Kidney epithelial cell (primary cell): ENCODE results near the gene F8A2. TPM values are rescaled to one million over a fixed set of nuclear protein-coding genes. Genes with fewer than 3 reads are reported as not detected.
"Not testable (repeated sequence)": the region's sequence is repeated elsewhere in the genome, so short reads cannot be mapped to it uniquely, and the experiment has no call there.

ENCODE experiments used
- DNase-seq: peaks from one replicate; pipeline ENCODE4 v3.0.0-alpha.2; 2010; ENCODE audit warnings: low read depth
- H3K27me3 ChIP-seq: 2 replicates; pipeline ENCODE4 v1.6.0; 2011; ENCODE audit warnings: low read length; ENCODE audit not compliant: control insufficient read depth, insufficient read depth
- H3K36me3 ChIP-seq: 2 replicates; pipeline ENCODE4 v1.5.1; 2011; ENCODE audit warnings: low read length; ENCODE audit not compliant: control insufficient read depth, insufficient read depth
- H3K4me3 ChIP-seq: 2 replicates; pipeline ENCODE4 v1.5.1; 2011; ENCODE audit warnings: low read depth, mild to moderate bottlenecking, control low read depth, low read length
- total RNA-seq: library from RNA; depleted of rRNA; stranded (reverse); fragments of >200 nt; gene quantifications from 2 replicates; pipeline ENCODE4 v1.2.3, GENCODE V29; 2015
- TF ChIP-seq, protein P1 (sequence below): IDR thresholded peaks from 2 replicates; pipeline ENCODE4 v1.5.1; 2011; ENCODE audit warnings: mild to moderate bottlenecking, moderate library complexity, low read length, control low read depth, inconsistent platforms; ENCODE audit not compliant: insufficient read depth, poor library complexity, severe bottlenecking

The F8A2 gene
- total RNA-seq, 1 donor from 2014 or later, result not detected

GRCh38 chrX:155389634-155390033 is 7.7 kb downstream of the F8A2 start:
- TF ChIP-seq, protein P1, sequence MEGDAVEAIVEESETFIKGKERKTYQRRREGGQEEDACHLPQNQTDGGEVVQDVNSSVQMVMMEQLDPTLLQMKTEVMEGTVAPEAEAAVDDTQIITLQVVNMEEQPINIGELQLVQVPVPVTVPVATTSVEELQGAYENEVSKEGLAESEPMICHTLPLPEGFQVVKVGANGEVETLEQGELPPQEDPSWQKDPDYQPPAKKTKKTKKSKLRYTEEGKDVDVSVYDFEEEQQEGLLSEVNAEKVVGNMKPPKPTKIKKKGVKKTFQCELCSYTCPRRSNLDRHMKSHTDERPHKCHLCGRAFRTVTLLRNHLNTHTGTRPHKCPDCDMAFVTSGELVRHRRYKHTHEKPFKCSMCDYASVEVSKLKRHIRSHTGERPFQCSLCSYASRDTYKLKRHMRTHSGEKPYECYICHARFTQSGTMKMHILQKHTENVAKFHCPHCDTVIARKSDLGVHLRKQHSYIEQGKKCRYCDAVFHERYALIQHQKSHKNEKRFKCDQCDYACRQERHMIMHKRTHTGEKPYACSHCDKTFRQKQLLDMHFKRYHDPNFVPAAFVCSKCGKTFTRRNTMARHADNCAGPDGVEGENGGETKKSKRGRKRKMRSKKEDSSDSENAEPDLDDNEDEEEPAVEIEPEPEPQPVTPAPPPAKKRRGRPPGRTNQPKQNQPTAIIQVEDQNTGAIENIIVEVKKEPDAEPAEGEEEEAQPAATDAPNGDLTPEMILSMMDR, result no peak
- H3K36me3 ChIP-seq, result no peaks in the 10 kb centered on the region
- no peak overlapping the region for H3K4me3 ChIP-seq
- H3K27me3 ChIP-seq, result no peaks in the 10 kb centered on the region
- DNase-seq, result no peak

DNA sequence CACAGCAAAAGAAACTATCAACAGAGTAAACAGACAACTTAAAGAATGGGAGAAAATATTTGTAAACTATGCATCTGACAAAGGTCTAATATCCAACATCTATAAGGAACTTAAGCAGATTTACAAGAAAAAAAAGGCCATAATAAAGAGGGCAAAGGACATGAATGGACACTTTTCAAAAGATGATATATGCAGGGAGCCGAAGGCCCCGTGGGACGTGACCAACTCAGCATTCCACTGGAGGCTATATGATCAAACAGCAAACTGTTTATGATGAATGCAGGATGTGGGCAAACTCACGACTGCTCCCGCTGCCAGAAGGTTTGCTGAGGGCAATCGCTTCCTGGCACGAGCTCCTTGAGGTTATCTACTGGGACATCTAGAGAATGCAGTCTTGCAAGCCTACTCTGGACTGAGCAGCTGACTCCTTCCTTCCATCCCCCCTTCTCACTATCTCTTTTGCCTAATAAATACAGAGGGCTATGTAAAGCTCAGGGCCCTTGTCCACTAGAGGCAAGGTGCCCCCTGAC is 12.9 kb downstream of the F8A2 start:
- not testable (repeated sequence) for H3K4me3 ChIP-seq, H3K36me3 ChIP-seq, H3K27me3 ChIP-seq, DNase-seq

- H3K4me3 ChIP-seq, result no peak overlapping the region
- no peaks in the 10 kb centered on the region for H3K27me3 ChIP-seq
- H3K36me3 ChIP-seq, result no peaks in the 10 kb centered on the region
- no peak for DNase-seq
- TF ChIP-seq, protein P1, result no peak
These were observed 24.5 kb downstream of the F8A2 start for GRCh38 chrX:155406429-155406828.

GRCh38 chrX:155417769-155418168 is 35.9 kb downstream of the F8A2 start:
- DNase-seq, result no peak
- TF ChIP-seq, protein P1, result no peak
- H3K36me3 ChIP-seq, result no peaks in the 10 kb centered on the region
- no peaks in the 10 kb centered on the region for H3K27me3 ChIP-seq
- no peak overlapping the region for H3K4me3 ChIP-seq

Other genes starting within 250 kb of the F8A2 start
- gene VBP1, start 165.6 kb upstream of the F8A2 start, total RNA-seq, result 42.1 and 56.2 TPM in 2 replicates
- 5.4 and 6.6 TPM in 2 replicates for gene RAB39B, start 117.6 kb upstream of the F8A2 start, total RNA-seq
- gene CLIC2, start 47.5 kb upstream of the F8A2 start, total RNA-seq, result not detected in 2 replicates
- gene F8A3, start 76.5 kb downstream of the F8A2 start, total RNA-seq, result 0.14 TPM in 1 of 2 replicates, not detected in the other
- gene SPRY3, start 230.5 kb downstream of the F8A2 start, total RNA-seq, result 0.29 and 1.1 TPM in 2 replicates
- 6.9 and 14.9 TPM in 2 replicates for gene TMLHE, start 230.9 kb downstream of the F8A2 start, total RNA-seq